ENCODE data around the gene NRXN2. TPM values are rescaled to one million over a fixed set of nuclear protein-coding genes. Genes with fewer than 3 reads are reported as not detected.
"Not testable (repeated sequence)": the region's sequence is repeated elsewhere in the genome, so short reads cannot be mapped to it uniquely, and the experiment has no call there.

The NRXN2 gene
- total RNA-seq, 1 donor from 2014 or later = 0.72 TPM

DNA sequence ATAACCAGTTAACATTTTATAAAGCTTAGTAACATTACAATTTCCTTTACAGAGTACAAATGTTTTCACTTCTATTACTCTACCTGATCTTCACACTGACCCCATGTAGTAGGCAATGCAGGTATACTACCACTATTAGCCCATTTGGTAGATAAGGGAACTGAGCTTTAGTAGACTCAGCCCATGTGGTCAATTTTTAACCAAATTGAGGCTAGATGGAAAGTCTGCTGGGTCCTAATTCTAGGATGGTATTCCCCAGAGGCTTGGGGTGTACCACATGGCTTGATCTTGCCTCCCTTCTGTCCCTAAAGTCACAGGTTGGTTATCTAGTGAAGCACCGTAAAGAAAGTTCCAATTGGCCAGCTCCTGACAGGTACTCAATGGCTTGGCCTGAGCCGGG is 48.2 kb downstream of the NRXN2 start:
- H3K9me3 ChIP-seq = no peaks in the 10 kb centered on the region
- intact Hi-C loops (cut with DNase I) = no loop called here
- H3K27me3 ChIP-seq = peaks cover 18% of the 10 kb centered on the region
- H3K27ac ChIP-seq = no peak overlapping the region
- DNase-seq (no peak), ATAC-seq (no peak)
- H3K36me3 ChIP-seq = no peaks in the 10 kb centered on the region
- no peaks in the 10 kb centered on the region for H3K4me1 ChIP-seq
- no peak overlapping the region for H3K4me3 ChIP-seq
- no peak for TF ChIP-seq CTCF (IDR thresholded peaks at IDR 0.05)

DNA sequence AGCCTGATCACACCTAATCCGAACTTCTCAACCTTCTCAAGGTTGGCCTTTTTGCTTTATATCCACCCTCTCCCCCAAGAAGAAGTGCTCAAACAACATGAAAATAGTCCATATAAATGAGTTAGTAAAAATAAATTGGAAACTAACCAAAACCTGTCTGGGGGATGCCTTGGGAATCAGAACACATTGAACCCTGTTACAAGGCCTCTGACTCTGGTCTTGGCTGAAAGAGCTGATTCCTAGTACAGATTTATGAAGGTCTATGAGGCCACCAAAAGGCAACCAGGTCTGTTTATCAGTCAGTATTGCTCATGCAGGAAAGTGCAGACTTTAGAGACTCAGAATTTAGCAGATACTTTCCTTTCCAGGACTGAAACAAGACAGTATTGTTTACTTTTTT is 49.7 kb downstream of the NRXN2 start:
- H3K4me3 ChIP-seq = no peak overlapping the region
- DNase-seq = no peak
- H3K9me3 ChIP-seq = no peaks in the 10 kb centered on the region
- no peak for TF ChIP-seq CTCF (IDR thresholded peaks at IDR 0.05)
- H3K4me1 ChIP-seq = no peaks in the 10 kb centered on the region
- no peak overlapping the region for H3K27ac ChIP-seq
- peaks cover 24% of the 10 kb centered on the region for H3K27me3 ChIP-seq
- ATAC-seq = no peak
- intact Hi-C loops (cut with DNase I) = no loop called here
- no peaks in the 10 kb centered on the region for H3K36me3 ChIP-seq

DNA sequence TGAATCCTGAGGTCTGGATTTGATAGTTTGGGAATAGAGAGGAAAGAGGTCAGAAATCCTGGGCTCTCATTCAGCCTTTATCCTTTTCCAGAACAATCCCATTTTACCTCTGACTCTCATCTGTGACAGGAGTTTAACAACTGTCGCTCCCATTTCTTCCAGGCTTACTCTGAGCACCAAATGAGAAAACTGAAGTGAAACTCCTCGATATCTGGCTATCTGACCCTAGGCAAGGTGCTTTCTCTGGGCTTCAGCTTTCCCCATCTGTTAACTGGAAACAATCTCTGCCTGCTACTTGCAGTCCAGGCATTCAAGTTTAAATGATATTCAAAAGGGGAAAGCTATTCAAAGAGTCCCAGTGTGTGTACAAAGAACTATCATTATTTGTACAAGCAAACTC is 50.1 kb downstream of the NRXN2 start:
- TF ChIP-seq CTCF (IDR thresholded peaks at IDR 0.05) = no peak
- no peaks in the 10 kb centered on the region for H3K36me3 ChIP-seq
- H3K9me3 ChIP-seq = no peaks in the 10 kb centered on the region
- ATAC-seq (no peak), DNase-seq (no peak)
- intact Hi-C loops (cut with DNase I) = no loop called here
- H3K27ac ChIP-seq = no peak overlapping the region
- H3K4me1 ChIP-seq = no peaks in the 10 kb centered on the region
- H3K27me3 ChIP-seq = peaks cover 27% of the 10 kb centered on the region
- no peak overlapping the region for H3K4me3 ChIP-seq

DNA sequence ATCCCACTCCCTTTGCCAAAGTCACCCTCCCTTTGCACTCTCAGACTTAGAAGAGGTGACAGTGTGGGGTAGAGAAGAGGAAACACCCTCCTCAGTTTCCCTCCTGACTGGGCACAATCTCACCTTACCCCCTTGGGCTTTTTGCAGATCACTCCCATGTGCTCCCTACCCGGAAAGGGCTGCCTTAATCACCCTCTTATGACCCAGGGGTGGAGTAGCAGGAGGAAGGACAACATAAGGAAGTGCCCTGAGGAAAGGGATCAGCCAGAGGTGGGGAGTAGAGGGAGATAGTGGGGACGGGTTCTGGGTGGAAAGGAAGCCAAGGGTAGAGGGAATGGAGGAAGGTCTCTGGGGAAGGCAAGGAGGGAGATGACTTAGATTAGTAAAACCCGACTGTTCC is 52.0 kb downstream of the NRXN2 start:
- intact Hi-C loops (cut with DNase I) = no loop called here
- Histone ChIP-seq H3K9me3 (no peaks in the 10 kb centered on the region), H3K36me3 (no peaks in the 10 kb centered on the region), H3K4me3 (no peak overlapping the region), H3K27ac (no peak overlapping the region), H3K27me3 (peaks cover 21% of the 10 kb centered on the region), H3K4me1 (no peaks in the 10 kb centered on the region)
- TF ChIP-seq CTCF (IDR thresholded peaks at IDR 0.05) = no peak
- ATAC-seq (peak; percentile 52), DNase-seq (no peak)

- DNase-seq (no peak), ATAC-seq (no peak)
- H3K4me3 ChIP-seq = no peak overlapping the region
- peaks cover 12% of the 10 kb centered on the region for H3K27me3 ChIP-seq
- no peaks in the 10 kb centered on the region for H3K4me1 ChIP-seq
- TF ChIP-seq CTCF (IDR thresholded peaks at IDR 0.05) = no peak
- no peaks in the 10 kb centered on the region for H3K36me3 ChIP-seq
- no peak overlapping the region for H3K27ac ChIP-seq
- no peaks in the 10 kb centered on the region for H3K9me3 ChIP-seq
- intact Hi-C loops (cut with DNase I) = no loop called here
Observed at GRCh38 chr11:64667154-64667745, 55.7 kb downstream of the NRXN2 start.

GRCh38 chr11:64665411-64665821 is 57.6 kb downstream of the NRXN2 start:
- H3K36me3 ChIP-seq = no peaks in the 10 kb centered on the region
- no peaks in the 10 kb centered on the region for H3K4me1 ChIP-seq
- DNase-seq = no peak
- no peak overlapping the region for H3K27ac ChIP-seq
- H3K27me3 ChIP-seq = peaks cover 12% of the 10 kb centered on the region
- no peaks in the 10 kb centered on the region for H3K9me3 ChIP-seq
- ATAC-seq = peak; percentile 23
- intact Hi-C loops (cut with DNase I) = no loop called here
- no peak overlapping the region for H3K4me3 ChIP-seq
- TF ChIP-seq CTCF (IDR thresholded peaks at IDR 0.05) = no peak

- intact Hi-C loops (cut with DNase I); H3K27me3 ChIP-seq; H3K9me3 ChIP-seq; H3K27ac ChIP-seq; DNase-seq; H3K4me3 ChIP-seq; H3K4me1 ChIP-seq; ATAC-seq; H3K36me3 ChIP-seq: not testable (repeated sequence)
Observed at GRCh38 chr11:64664236-64664870, 58.6 kb downstream of the NRXN2 start.
